MCF 10A (cell line): ENCODE data around the gene KCNIP1. TPM values are rescaled to one million over a fixed set of nuclear protein-coding genes. Genes with fewer than 3 reads are reported as not detected.
A peak's percentile ranks its signal among the peaks of the same experiment; 100 is the strongest.

Experiments
- BruUV-seq: library from RNA; stranded (reverse); fragments of 400-500 nt; replicated peaks from 2 replicates; lab custom pipeline; 2021; lab: Mats Ljungman, UMichigan
- CTCF ChIA-PET: fragments of 300-600 bp; sonication (Branson Sonifier 250); formaldehyde crosslinking; extraction: SDS; loops from one replicate; lab custom pipeline; 2021; ENCODE audit warnings: antibody characterized with exemption, inconsistent platforms; lab: Yijun Ruan, JAX
- POLR2A ChIA-PET: fragments of 300-600, 350-650 bp; sonication (Branson Sonifier 250); formaldehyde crosslinking; extraction: SDS; loops from one replicate; lab custom pipeline; 2020; ENCODE audit warnings: antibody characterized with exemption, inconsistent platforms; lab: Yijun Ruan, JAX
- DNase-seq: peaks from one replicate; pipeline ENCODE4 v3.0.0-alpha.2; 2018; ENCODE audit not compliant: unreplicated experiment
- H3K27ac Mint-ChIP-seq: one replicate; pipeline ENCODE4 v1.8.0; 2022; ENCODE audit warnings: mild to moderate bottlenecking, low read depth, mixed read lengths; ENCODE audit not compliant: unreplicated experiment
- H3K27me3 Mint-ChIP-seq: one replicate; pipeline ENCODE4 v1.8.0; 2022; ENCODE audit warnings: mixed read lengths; ENCODE audit not compliant: insufficient read depth, unreplicated experiment
- H3K36me3 Mint-ChIP-seq: one replicate; pipeline ENCODE4 v1.8.0; 2022; ENCODE audit warnings: mild to moderate bottlenecking, moderate library complexity, mixed read lengths; ENCODE audit not compliant: insufficient read depth, unreplicated experiment
- H3K4me1 Mint-ChIP-seq: one replicate; pipeline ENCODE4 v1.8.0; 2022; ENCODE audit warnings: mixed read lengths; ENCODE audit not compliant: insufficient read depth, unreplicated experiment
- H3K4me3 Mint-ChIP-seq: one replicate; pipeline ENCODE4 v1.8.0; 2022; ENCODE audit warnings: mild to moderate bottlenecking, moderate library complexity, mixed read lengths; ENCODE audit not compliant: unreplicated experiment
- H3K9me3 Mint-ChIP-seq: one replicate; pipeline ENCODE4 v1.8.0; 2022; ENCODE audit warnings: mixed read lengths; ENCODE audit not compliant: unreplicated experiment
- intact Hi-C: fragments of 100-400 bp; cut with micrococcal nuclease; formaldehyde crosslinking; loops from 2 replicates; pipeline ENCODE4 v1.14.1; 2022
- total RNA-seq: library from RNA; stranded (reverse); gene quantifications from 2 replicates; pipeline ENCODE4 v1.2.3, GENCODE V29; 2022
- TF ChIP-seq, protein P1 (sequence below): fragments of 200-600 bp; IDR thresholded peaks from one replicate; pipeline ENCODE4 v1.8.0; 2022; ENCODE audit warnings: antibody characterized with exemption, mild to moderate bottlenecking; ENCODE audit not compliant: unreplicated experiment

KCNIP1 gene
- total RNA-seq, 1 experiment from 2014 or later = not detected

DNA sequence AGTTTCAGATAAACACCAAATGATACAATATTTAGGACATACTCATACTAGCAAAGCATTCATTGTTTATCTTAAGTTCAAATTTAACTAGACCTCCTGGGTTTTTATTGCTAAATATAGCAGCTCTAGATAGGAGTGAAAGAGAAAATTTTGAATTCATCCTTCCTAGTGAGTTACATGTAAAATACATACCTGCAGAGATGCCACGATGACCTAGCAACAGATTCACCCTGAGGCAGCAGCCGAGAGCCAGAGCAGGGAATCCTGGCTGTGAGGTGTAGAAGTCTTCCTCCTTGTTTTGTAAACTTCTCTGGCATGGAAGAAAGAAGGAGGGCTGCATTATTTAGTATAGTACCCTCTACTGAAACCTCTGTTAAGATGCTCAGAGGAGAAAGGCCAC lies 253.8 kb downstream of the KCNIP1 start:
- peak overlapping the region; percentile 84 for H3K27ac Mint-ChIP-seq
- H3K36me3 Mint-ChIP-seq = no peaks in the 10 kb centered on the region
- peaks cover 40% of the 10 kb centered on the region for H3K4me1 Mint-ChIP-seq
- no peak overlapping the region for H3K4me3 Mint-ChIP-seq
- ChIA-PET POLR2A (interaction anchor here (0.7 kb wide), 1 partner anchor 825 kb away, joined by 3 read pairs; no protein-coding TSS in a partner anchor), CTCF (interaction anchor here (0.5 to 1.0 kb wide), 2 partner anchors 9 to 33 kb away, joined by 3 to 4 read pairs; no protein-coding TSS in a partner anchor)
- TF ChIP-seq, protein P1, sequence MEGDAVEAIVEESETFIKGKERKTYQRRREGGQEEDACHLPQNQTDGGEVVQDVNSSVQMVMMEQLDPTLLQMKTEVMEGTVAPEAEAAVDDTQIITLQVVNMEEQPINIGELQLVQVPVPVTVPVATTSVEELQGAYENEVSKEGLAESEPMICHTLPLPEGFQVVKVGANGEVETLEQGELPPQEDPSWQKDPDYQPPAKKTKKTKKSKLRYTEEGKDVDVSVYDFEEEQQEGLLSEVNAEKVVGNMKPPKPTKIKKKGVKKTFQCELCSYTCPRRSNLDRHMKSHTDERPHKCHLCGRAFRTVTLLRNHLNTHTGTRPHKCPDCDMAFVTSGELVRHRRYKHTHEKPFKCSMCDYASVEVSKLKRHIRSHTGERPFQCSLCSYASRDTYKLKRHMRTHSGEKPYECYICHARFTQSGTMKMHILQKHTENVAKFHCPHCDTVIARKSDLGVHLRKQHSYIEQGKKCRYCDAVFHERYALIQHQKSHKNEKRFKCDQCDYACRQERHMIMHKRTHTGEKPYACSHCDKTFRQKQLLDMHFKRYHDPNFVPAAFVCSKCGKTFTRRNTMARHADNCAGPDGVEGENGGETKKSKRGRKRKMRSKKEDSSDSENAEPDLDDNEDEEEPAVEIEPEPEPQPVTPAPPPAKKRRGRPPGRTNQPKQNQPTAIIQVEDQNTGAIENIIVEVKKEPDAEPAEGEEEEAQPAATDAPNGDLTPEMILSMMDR = no peak
- H3K9me3 Mint-ChIP-seq = peaks cover 8% of the 10 kb centered on the region
- BruUV-seq = no TSS peak
- intact Hi-C loops = loop anchor here (5.0 kb wide), 1 partner anchor 105 kb away; the partner anchor contains the start of gene RANBP17
- no peak for DNase-seq
- H3K27me3 Mint-ChIP-seq = no peaks in the 10 kb centered on the region

DNA sequence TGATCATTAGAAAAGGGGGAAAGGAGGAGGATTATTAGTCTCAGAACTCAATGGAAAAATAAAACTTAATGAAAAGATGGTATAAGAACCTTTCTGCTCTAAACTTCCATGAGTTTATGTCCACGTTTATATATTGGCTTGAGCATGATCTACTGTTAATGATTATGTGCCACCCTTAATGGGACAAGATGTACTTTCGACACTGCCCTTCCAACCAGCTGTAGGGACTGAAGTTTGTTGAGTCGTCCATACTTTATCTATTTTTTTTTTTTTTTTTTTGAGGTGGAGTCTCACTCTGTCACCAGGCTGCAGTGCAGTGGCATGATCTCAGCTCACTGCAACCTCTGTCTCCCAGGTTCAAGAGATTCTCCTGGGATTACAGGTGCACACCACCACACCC lies 254.7 kb downstream of the KCNIP1 start:
- Mint-ChIP-seq H3K36me3 (no peaks in the 10 kb centered on the region), H3K27ac (peak overlapping the region; percentile 84), H3K27me3 (no peaks in the 10 kb centered on the region), H3K4me3 (no peak overlapping the region), H3K9me3 (peaks cover 8% of the 10 kb centered on the region), H3K4me1 (peaks cover 33% of the 10 kb centered on the region)
- TF ChIP-seq, protein P1 = no peak
- ChIA-PET POLR2A (no interaction called here), CTCF (interaction anchor here (0.7 kb wide), 2 partner anchors 14 to 30 kb away, joined by 3 to 4 read pairs; no protein-coding TSS in a partner anchor)
- intact Hi-C loops = loop anchor here (5.0 kb wide), 1 partner anchor 104 kb away; the partner anchor contains the start of gene RANBP17
- BruUV-seq = no TSS peak
- no peak for DNase-seq

DNA sequence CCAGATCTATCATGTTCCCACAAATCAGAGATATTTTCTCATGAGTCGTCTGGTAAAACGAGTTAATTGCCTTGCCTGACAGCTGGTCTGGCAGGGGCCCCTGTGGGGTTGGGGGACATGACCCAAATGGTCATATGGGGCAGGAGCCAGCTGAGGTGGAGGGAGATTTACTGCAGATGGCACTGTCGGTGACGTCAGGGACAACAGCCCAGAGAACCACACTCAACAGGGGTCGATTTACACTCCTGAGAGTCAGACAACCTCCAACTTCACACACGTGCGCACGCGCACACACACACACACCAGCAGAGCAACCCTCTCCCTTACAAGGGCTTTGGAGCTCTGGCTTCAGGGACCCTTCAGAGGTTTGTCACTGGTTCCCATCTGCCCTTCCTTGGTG lies 256.3 kb downstream of the KCNIP1 start:
- H3K4me3 Mint-ChIP-seq = no peak overlapping the region
- no peak for DNase-seq
- TF ChIP-seq, protein P1 = no peak
- H3K27me3 Mint-ChIP-seq = no peaks in the 10 kb centered on the region
- POLR2A ChIA-PET = no interaction called here
- intact Hi-C loops = no loop called here
- H3K4me1 Mint-ChIP-seq = peaks cover 27% of the 10 kb centered on the region
- H3K9me3 Mint-ChIP-seq = no peaks in the 10 kb centered on the region
- CTCF ChIA-PET = interaction anchor here (0.6 to 2.6 kb wide), 3 partner anchors 12 to 31 kb away, joined by 3 to 14 read pairs (median 5); no protein-coding TSS in a partner anchor
- H3K36me3 Mint-ChIP-seq = no peaks in the 10 kb centered on the region
- no TSS peak for BruUV-seq
- no peak overlapping the region for H3K27ac Mint-ChIP-seq

DNA sequence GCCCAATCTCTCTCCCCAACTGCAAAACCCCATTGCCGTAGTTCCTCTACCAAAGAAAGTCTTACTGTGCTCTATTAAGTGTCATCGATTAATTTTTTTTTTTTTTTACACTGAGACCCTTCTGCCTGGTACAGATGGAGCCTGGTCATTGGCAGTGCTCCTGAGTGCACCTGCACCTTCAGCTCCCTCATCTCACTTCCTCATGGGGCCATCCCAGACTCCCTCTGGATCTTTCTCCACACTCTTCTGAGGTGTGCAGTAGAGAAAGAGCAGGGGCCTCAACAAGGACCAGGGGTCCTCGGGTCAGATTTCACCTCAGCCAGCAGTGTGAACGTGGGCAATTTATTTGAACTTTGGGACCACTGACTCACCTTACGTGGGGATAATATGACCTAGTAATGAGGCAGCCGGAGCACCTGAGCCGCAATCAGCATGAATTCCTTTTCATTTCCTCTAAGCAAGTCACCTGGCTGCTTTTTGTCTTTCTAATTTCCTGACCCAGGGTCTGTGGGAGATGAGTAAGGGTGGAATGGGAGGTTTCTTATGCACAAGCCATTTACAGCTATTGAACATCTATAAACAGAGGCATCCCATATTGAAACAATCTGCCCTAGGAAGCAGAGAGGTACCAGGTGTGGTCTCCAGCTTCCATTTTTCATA lies 257.4 kb downstream of the KCNIP1 start:
- no TSS peak for BruUV-seq
- POLR2A ChIA-PET = no interaction called here
- Mint-ChIP-seq H3K4me3 (no peak overlapping the region), H3K9me3 (no peaks in the 10 kb centered on the region), H3K27ac (no peak overlapping the region), H3K27me3 (no peaks in the 10 kb centered on the region), H3K36me3 (no peaks in the 10 kb centered on the region), H3K4me1 (peaks cover 20% of the 10 kb centered on the region)
- intact Hi-C loops = no loop called here
- CTCF ChIA-PET = interaction anchor here (0.6 to 2.6 kb wide), 4 partner anchors 16 to 44 kb away, joined by 3 to 14 read pairs (median 4); no protein-coding TSS in a partner anchor
- DNase-seq = no peak
- TF ChIP-seq, protein P1 = no peak
